ENCODE data around the gene MRE11. TPM values are rescaled to one million over a fixed set of nuclear protein-coding genes. Genes with fewer than 3 reads are reported as not detected.

MRE11 gene
- polyA plus RNA-seq (ENCODE audit: insufficient read length), result 54.8 TPM
- long read RNA-seq, donor 1, result 0 reads
- long read RNA-seq, donor 2, partial matches to known transcripts, result 18 of 18 reads
- long read RNA-seq, donor 2, other reads (novel, unspliced or antisense), result 0 of 18 reads
- long read RNA-seq, donor 3, full-length matches to known transcripts, result 1 of 1 reads
- long read RNA-seq, donor 3, partial matches to known transcripts, result 0 of 1 reads
- long read RNA-seq, donor 3, other reads (novel, unspliced or antisense), result 0 of 1 reads
- long read RNA-seq, donor 4, result 0 reads
- long read RNA-seq, donor 5, full-length matches to known transcripts, result 2 of 2 reads
- long read RNA-seq, donor 5, partial matches to known transcripts, result 0 of 2 reads
- long read RNA-seq, donor 5, other reads (novel, unspliced or antisense), result 0 of 2 reads
- long read RNA-seq, donor 6, result 0 reads
- long read RNA-seq, donor 7, full-length matches to known transcripts, result 1 of 1 reads
- long read RNA-seq, donor 7, partial matches to known transcripts, result 0 of 1 reads
- long read RNA-seq, donor 7, other reads (novel, unspliced or antisense), result 0 of 1 reads
- long read RNA-seq, donor 8, full-length matches to known transcripts, result 2 of 2 reads
- long read RNA-seq, donor 8, partial matches to known transcripts, result 0 of 2 reads
- long read RNA-seq, donor 8, other reads (novel, unspliced or antisense), result 0 of 2 reads

- peak; percentile 98 for DNase-seq
Measured at GRCh38 chr11:94493281-94494125, at the start of gene MRE11, which contains the start of gene ANKRD49. Gene MRE11 (minus strand): TSS chr11:94493844. CDS start chr11:94492801, 1,043 bp downstream. Gene ANKRD49 (plus strand): TSS chr11:94493984. CDS start chr11:94496694, 2,710 bp downstream.

- no peak for DNase-seq
Measured at GRCh38 chr11:94539420-94539819, 45.8 kb upstream of the MRE11 start.

GRCh38 chr11:94537031-94537600 lies 43.5 kb upstream of the MRE11 start:
- no peak for DNase-seq

- DNase-seq, result no peak
Measured at GRCh38 chr11:94536386-94536785, 42.7 kb upstream of the MRE11 start.

GRCh38 chr11:94533696-94534630 lies 40.3 kb upstream of the MRE11 start:
- no peak for DNase-seq

GRCh38 chr11:94533206-94533605 lies 39.6 kb upstream of the MRE11 start:
- DNase-seq, result no peak

- DNase-seq, result no peak
Measured at GRCh38 chr11:94532211-94532610, 38.6 kb upstream of the MRE11 start.

GRCh38 chr11:94528551-94528950 lies 34.9 kb upstream of the MRE11 start:
- DNase-seq, result no peak

GRCh38 chr11:94526645-94527438 lies 33.2 kb upstream of the MRE11 start:
- no peak for DNase-seq

- peak; percentile 77 for DNase-seq
Measured at GRCh38 chr11:94525546-94526324, 32.1 kb upstream of the MRE11 start.

GRCh38 chr11:94524341-94524740 lies 30.7 kb upstream of the MRE11 start:
- DNase-seq, result no peak

- no peak for DNase-seq
Measured at GRCh38 chr11:94521684-94522083, 28.0 kb upstream of the MRE11 start.

GRCh38 chr11:94519478-94520084 lies 25.9 kb upstream of the MRE11 start:
- DNase-seq, result peak; percentile 31

GRCh38 chr11:94518300-94518699 lies 24.7 kb upstream of the MRE11 start:
- DNase-seq, result no peak

GRCh38 chr11:94516725-94517124 lies 23.1 kb upstream of the MRE11 start:
- DNase-seq, result no peak

GRCh38 chr11:94515398-94515797 lies 21.8 kb upstream of the MRE11 start:
- DNase-seq, result no peak

- DNase-seq, result no peak
Measured at GRCh38 chr11:94513091-94513490, 19.4 kb upstream of the MRE11 start.

GRCh38 chr11:94511932-94512781 lies 18.5 kb upstream of the MRE11 start, which contains the start of gene C11orf97:
Gene C11orf97 (plus strand): TSS chr11:94512461. CDS start chr11:94512529, 68 bp downstream.
- peak; percentile 58 for DNase-seq
